Hepatic stellate cell (primary cell): ENCODE results near the gene AXL.

Experiments used
- DNase-seq: peaks from one replicate; pipeline ENCODE4 v3.0.0; 2011; ENCODE audit warnings: low spot score

The AXL gene

DNA sequence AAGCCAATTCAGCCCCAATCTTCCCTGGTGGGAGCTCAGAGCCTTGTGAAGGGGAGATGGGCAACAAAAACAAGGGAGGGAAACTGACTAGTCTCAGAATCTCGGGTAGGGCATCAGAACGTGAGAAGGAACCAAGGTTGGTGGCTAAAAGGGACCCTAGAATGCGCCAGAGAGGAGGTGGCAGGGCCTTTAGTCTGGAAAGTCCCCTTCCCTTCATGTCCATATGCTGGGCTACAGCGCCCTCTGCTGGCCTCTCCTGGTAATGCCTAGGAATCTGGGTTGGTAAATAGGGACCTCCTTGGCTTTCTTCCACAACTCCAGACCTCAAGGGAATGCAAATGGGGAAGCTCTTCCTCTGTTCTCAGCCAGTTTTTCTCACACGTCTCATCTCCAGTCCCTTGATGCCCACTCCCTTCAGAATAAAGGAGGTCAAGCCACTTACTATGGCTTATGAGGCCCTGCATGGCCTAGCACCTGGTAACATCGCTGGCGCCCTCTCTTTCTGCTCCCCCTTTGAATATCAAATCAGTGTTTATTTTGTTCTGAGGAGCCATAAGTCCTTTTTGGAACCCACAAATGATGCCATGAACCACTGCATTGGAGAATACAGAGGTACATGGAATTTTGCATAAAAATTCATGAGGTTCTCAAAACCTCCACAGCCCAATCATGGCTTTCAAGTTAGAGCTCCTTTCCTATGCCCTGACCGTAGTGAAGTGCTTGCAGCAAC lies 89.6 kb downstream of the AXL start:
- DNase-seq: peak; percentile 79

DNA sequence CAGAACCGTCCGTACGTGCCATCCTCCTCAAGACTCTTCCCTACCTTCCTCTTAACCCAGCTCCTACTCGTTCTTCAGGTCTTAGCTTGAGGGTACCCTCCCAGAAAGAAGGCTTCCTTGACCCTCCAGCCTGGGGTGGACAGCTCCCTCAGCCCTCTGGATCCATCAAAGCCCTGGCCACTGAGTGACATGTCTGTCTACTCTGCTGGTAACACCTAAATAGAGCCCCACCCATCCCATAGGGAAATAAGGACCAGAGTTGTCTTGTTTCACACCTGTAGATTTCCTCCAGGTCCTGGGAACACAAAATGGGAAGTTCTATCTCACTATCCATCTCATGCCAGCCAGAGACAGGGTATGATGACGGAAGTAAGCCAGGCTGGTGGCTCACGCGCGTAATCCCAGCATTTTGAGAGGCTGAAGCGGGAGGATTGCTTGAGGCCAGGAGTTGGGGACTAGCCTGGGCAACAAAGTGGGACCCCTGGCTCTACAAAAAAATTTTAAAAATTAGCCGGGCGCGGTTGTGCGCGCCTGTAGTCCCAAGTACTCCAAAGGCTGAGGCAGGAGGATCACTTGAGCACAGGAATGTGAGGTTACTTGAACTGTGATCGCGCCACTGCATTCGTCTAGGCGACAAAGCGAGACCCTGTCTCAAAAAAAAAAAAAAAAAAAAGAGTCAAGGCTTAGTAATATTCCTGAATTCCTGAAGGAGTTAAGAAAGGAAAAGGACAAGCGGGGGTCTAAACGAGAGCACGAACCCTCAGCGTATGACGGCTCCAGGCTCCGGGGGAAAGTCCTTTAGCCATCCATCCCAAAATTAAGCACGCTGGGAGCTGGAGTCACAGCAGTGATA lies 90.4 kb downstream of the AXL start:
- DNase-seq: no peak

DNA sequence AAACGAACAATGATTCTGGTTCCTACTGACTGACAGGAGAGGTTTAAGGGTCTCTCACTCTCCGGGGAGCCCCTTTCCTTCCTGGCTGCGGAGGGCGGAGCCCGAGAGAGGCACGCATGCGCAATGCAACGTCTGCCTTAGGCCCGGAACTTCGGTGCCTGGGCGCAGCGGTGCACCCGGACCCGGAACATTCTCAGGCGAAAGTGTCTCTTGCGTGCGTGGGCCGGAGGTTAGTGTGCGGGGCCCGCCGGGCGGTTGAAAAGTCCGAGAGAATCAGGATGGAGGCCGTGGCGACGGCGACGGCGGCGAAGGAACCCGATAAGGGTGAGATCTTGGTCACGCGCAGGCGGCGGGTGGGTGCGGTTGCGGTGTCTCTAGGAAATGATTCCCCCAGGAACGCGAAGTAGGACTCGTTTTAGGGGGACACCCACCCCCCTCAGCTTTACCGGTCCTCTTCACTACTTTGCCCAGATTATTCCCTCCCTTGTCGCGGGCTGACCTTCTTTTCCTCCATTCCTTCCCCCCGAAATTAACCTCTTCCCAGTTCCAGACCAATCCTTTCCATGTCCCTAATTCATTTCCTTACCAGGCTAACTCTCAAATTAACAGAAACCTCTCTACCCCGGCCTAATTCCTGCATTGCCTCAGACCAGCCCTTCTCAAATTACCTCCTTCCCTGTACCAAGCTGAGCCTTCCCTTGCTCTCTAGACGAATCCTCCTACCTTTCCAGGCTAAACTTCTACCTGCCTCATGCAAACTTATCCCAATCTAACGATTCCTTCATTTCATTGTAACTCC lies 91.2 kb downstream of the AXL start, which contains the start of gene CCDC97:
Gene CCDC97 (plus strand): TSS at position 140 of the 799 bp plus-strand sequence. CDS start 139 bp downstream, at position 279.
- DNase-seq: peak; percentile 93

DNA sequence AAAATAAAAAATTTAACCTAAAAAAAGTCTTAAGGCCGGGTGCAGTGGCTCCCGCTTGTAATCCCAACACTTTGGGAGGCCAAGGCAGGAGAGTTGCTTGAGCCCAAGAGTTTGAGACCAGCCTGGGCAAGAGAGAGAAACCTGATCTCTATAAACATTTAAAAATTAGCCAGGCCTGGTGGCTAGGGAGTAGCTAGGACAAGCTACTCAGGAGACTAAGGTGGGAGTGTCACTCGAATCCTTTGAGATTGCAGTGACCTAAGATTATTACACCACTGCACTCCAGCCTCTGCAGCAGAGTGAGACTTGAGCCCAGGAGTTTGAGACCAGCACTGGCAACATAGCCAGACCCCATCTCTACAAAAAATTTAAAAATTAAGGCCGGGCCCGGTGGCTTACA lies 92.0 kb downstream of the AXL start:
- no peak for DNase-seq
